C4-2B (cell line): ENCODE data around the gene TUBA4B.

Experiments used
- CTCF ChIP-seq: fragments of 450-650 bp; conservative IDR thresholded peaks from 2 replicates; pipeline ENCODE4 v1.5.1; 2017; ENCODE audit warnings: mild to moderate bottlenecking
- ZFX ChIP-seq: fragments of 450-650 bp; IDR thresholded peaks from 2 replicates; pipeline ENCODE4 v1.6.1; 2017

DNA sequence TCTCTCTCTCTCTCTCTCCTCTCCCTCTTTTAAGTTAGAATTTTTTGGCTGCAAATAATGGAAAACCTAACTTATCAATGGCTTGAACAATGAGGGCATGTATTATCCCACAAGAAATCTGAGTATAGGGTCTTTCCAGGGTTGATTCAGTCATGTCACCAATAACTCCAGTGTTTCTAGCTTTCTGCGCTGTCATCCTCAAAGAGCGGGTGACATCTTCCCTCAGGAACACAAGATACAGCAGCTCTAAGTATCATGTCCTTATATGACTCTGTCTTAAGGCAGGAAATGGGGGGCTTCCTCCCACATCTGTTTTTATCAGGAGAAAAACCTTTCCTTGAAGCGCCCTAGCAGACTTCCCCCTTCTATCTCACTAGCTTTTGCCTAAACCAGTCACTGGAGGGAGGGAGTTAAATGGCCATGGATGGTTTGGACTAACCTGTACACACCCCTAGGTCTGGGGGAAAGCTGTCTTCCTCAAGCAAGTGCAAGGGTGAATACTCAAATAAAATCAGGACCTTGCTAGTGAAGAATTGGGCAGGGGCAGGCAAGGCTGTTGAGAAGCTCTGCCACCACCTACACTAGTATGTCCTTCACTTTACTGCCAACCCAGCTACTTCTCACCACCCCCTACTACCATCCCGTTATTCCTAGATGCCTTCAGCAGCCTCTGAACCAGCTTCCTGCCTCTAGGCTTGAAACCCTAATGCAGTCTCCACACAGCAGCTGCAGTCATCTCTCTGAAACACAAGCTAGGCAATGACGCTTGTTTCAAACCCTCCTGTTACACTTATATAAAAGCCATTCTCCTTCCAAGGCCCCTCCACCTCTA lies 8.2 kb downstream of the TUBA4B start:
- TF ChIP-seq CTCF: no peak
- TF ChIP-seq ZFX: no peak
